Pulmonary artery endothelial cell (primary cell): Measurements from ENCODE around the gene ELFN2. TPM values are rescaled to one million over a fixed set of nuclear protein-coding genes. Genes with fewer than 3 reads are reported as not detected.

Source experiments
- DNase-seq: peaks from one replicate; pipeline ENCODE4 v3.0.0-alpha.2; 2011; ENCODE audit warnings: low read depth, low spot score
- total RNA-seq: library from RNA; depleted of rRNA; stranded (reverse); fragments of >200 nt; gene quantifications from 2 replicates; pipeline ENCODE4 v1.2.3, GENCODE V29; 2014

ELFN2 gene
- total RNA-seq, 1 donor from 2014 or later, result under 0.01 TPM

GRCh38 chr22:37427711-37428635 lies 694 bp upstream of the ELFN2 start:
- no peak for DNase-seq

- DNase-seq, result no peak
These were observed 559 bp downstream of the ELFN2 start for GRCh38 chr22:37426706-37427134.

- no peak for DNase-seq
These were observed 1.2 kb downstream of the ELFN2 start for GRCh38 chr22:37425800-37426705.

- DNase-seq, result no peak
These were observed 1.9 kb downstream of the ELFN2 start for GRCh38 chr22:37425369-37425768.

GRCh38 chr22:37423283-37423682 lies 4.0 kb downstream of the ELFN2 start:
- DNase-seq, result no peak

GRCh38 chr22:37421468-37421877 lies 5.8 kb downstream of the ELFN2 start:
- DNase-seq, result no peak

DNA sequence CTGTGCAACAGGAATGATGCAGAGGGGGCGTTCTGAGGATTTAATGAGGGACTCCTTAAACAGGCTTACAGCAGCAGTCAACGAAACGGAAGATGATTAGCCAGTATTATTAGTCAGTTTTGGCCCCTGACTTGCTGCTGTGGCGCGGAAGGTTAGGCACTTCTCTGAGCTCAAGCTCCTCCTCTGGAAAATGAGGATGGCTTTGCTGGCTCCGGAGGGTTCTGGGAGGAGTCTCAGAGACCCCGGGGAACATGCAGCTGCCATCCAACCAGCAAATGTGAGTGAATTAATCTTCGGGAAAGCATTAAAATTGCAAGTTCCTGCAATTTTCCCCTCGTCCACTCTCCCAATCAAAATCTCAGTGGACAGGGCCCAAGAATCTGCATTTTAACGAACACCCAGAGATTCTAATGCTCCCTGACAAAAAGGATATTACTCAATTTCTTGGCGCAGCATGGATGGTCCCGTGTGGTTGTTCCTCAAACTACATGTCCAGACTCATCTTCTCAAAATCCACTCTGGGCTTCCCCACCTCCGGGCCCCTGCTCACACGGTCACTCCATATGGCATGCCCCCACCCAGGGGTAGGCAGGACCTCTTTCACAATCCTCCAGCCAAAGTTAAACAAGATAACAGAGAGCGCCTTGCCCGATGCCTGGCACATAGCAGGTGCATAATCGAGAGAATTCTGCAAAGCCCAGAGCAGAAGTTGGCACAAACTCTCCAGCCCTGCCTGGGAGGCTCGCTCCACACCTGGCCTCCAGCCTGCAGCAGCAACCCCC lies 6.4 kb downstream of the ELFN2 start:
- DNase-seq, result no peak

DNA sequence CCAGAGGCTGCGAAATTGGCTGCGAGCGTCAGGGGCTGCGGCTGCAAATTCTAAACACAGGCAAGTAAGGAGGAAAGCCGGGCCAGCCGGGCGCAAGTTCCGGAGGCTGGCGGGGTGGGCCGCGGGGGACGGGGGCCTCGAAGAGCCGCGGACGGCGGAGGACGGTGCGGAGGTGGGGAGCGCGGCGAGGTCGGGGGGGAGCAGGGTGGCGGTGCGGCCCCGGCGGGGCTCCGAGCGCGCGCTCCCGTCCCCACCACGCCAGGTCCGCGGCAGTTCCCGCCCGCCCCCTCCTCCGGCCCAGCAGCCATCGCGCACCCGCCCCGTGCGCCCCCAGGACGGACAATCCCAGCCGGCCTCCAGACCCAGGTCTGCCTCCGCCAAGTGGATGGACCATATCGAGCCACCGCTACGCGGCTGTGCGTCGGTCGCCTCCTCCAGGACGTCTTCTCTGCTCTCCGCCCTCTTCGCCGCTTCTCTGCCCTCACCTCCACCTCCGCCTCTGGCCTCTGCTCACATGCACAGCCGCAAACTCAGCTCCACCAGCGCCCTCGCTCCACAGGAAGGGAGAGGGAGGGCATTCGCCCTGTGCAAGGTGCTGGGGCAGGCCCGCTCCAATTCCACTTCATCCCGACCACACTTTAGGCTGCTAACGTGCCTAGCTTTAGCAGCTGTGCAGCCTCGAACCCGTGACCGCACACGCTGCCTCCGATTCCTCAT lies 7.2 kb downstream of the ELFN2 start:
- DNase-seq, result no peak

DNA sequence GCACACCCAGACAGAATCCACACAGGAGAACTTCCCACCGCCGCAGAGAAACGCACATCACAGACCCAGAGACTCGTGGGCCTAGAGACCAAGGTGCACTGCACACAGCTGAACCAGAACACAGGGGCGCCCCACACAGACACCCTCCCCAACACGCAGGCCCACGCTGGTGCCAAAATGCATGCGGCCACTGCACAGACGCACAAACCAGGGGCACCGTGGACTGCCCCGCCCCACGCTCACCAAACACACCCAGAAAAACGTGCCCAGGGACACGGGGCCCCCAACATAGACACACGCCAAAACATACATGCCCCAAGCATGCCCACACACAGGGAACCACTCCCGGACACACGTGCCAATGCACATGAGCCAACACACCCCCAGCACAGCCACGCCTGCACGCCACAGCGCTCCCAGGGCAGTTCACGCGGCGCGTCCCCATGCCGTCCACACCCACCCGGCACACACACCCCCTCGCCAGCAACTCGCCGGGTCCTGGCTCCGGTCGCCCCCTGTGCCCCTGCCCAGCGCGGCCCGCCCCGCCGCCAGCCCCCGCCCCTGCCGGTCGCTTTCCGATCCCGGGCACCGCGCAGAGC lies 7.8 kb downstream of the ELFN2 start:
- DNase-seq, result no peak

GRCh38 chr22:37418627-37419369 lies 8.5 kb downstream of the ELFN2 start:
- DNase-seq, result no peak

DNA sequence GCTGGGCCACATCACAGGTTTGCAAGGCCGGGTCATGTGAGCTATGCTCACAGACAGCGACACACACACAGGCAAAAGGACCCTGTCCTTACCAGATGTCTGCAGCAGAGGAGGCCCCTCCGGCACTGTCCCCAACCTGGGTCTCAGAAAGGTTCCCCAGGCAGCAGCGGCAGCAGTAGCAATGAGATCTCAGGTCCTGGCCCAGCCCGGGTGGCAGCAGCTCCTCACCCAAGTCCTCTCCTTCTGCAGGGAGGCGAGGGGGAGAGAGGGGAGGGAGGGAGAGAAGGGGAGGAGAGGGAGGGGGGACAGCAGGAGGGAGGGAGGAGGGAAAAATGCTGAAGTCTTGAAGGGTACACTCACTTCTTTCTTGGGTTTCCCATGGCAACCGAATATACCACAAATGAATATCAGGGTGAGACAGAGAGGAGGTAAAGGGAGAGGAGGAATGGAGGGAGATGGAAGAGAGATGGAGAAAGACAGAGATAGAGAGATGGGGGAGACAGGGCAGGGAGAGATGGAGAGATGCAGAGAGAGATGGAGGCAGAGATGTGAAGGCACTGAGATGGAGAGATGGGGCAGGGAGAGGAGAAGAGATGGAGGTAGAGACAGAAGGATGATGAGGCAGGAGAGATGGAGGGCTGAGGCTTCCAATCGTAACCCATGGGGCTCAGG lies 9.5 kb downstream of the ELFN2 start:
- no peak for DNase-seq

GRCh38 chr22:37417264-37417663 lies 10.0 kb downstream of the ELFN2 start:
- DNase-seq, result no peak

DNA sequence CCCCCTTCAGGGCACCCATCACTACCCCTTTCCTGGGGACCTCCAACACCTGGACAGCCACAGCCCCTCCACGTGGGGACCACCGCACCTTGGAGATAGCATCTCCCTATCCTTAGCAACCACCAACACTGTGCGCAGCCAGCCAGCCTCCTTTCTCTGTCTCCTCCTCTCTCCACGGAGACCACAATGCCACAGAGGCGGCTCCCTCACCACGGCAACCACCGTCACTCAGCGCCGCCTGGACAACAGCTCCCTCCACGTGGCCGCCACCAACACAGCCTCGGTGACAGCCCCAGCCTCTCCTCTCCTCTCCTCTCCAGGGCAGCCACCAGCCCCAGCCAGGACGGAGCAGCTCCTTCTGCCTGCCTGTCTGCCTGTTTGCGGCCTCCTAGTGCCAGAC lies 10.5 kb downstream of the ELFN2 start:
- DNase-seq, result no peak

DNA sequence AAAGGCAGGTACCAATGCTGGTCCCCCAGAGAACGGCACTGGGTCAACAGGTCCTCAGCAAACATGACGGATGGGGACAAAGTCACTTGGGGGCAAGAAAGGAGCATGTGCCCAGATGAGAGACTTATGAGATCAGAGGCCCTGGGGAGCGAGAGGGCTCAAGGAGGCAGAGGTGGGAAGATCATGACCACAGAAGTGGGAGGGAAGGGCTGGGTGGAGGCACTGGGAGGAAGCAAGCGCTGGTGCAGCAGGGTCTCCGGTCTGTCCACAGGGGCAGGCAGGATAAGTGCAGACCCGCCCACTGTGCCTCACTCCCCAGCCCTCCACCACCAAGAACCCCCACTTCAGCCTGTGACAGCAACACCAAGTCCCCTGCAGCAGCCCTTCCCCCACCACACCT lies 10.9 kb downstream of the ELFN2 start:
- no peak for DNase-seq

DNA sequence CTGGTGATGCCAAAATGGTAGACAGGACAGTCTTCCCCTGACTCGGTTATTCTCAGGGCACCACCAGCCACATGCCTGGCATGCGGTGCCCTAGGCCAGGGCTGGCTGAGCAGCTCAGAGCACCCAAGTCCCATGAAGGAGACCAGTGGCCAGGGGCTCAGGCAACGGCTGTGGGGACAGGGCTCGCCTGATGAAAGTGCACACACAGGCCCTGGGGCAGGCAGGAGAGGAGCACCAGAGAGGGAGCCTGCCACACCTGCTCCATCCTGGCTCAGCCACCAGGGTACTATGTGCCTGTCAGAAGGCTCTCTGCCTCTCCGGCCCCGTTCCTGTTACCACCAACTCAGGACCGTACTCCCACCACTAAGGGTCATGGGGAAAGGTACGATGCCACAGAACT lies 12.1 kb downstream of the ELFN2 start:
- DNase-seq, result no peak

- DNase-seq, result no peak
These were observed 13.0 kb downstream of the ELFN2 start for GRCh38 chr22:37414288-37414687.

GRCh38 chr22:37413546-37413945 lies 13.7 kb downstream of the ELFN2 start:
- DNase-seq, result no peak

DNA sequence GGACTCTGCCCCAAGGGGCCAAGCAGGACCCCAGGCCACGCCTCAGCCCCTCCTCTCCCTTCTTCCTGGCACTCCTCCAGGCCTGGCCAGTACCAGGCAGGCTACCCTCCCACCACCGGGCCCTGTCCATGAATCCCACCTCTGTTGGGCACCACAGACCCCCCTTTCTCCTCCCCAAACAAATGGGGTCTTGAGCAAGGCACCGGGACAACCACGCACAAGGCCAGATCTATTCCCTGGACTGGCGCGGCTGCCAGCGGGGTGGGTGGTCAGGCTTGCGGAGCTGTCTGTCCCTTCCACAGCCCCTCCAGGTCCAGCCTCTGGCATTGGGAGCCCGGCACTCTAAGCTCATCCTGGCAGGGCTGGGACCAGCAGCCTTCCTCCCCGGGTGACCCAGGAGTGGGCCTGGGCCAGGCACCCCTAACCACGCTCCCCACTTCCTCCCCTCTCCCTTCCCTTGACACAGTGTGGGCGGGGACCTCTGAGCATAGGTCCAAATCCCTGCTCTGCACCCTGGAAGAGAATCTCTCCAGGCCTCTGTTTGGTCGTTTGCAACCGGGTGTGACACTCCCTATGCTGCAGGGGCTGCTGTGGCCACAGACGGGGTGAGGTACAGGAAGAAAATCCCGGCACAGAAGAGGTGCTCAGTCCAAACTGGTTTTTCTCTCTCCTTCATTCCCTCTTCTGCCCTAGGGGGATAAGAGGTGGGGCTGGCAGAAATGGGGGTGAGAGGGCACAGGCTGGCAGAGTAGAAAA lies 14.6 kb downstream of the ELFN2 start:
- DNase-seq, result no peak
